Upper lobe of left lung (tissue), 6 donors: Measurements from ENCODE around the gene CSF1. TPM values are rescaled to one million over a fixed set of nuclear protein-coding genes. Genes with fewer than 3 reads are reported as not detected.

ENCODE experiments used
- ATAC-seq, 2 donors: fragments of 200-7000 bp; cut with Tn5 transposase; one replicate each; pipeline ENCODE4 v1.9.1; 2022; ENCODE audit warnings: mild to moderate bottlenecking in 2 of 2, moderate library complexity in 2 of 2; ENCODE audit not compliant: low FRiP score in 2 of 2
- DNase-seq, 2 donors: peaks; one replicate each; pipeline ENCODE4 v3.0.0-alpha.2; 2019 to 2020
- H3K27ac ChIP-seq, 4 donors: fragments of 200-600 bp; sonication (generic); one replicate each; pipeline ENCODE4 v1.5.1; 2016 to 2019
- H3K27me3 ChIP-seq, 4 donors: fragments of 200-600 bp; sonication (generic); one replicate each; pipeline ENCODE4 v1.5.1; 2017 to 2019
- H3K36me3 ChIP-seq, 4 donors: fragments of 200-600 bp; sonication (generic); one replicate each; pipeline ENCODE4 v1.5.1; 2016 to 2019
- H3K4me1 ChIP-seq, 4 donors: fragments of 200-600 bp; sonication (generic); one replicate each; pipeline ENCODE4 v1.5.1; 2018 to 2019
- H3K4me3 ChIP-seq, 4 donors: fragments of 200-600 bp; sonication (generic); one replicate each; pipeline ENCODE4 v1.5.1; 2017 to 2019; ENCODE audit warnings: mild to moderate bottlenecking in 2 of 4, moderate library complexity in 1 of 4
- H3K9me3 ChIP-seq, 4 donors: fragments of 200-600 bp; sonication (generic); one replicate each; pipeline ENCODE4 v1.5.1; 2018 to 2019
- CTCF ChIP-seq, 6 experiments: fragments of 450-650 bp in 4 of 6; fragments of 200-600 bp in 2 of 6; sonication (generic) in 2 of 6; IDR thresholded peaks; one replicate each; pipeline ENCODE4 v1.5.1; 2016 to 2019; ENCODE audit warnings: antibody characterized with exemption in 6 of 6
- EP300 ChIP-seq, 4 donors: sonication (generic); formaldehyde crosslinking; IDR thresholded peaks; one replicate each; pipeline ENCODE4 v1.5.1; 2017; ENCODE audit warnings: antibody characterized with exemption in 4 of 4, control low read depth in 2 of 4
- POLR2A ChIP-seq, 4 donors: fragments of 450-650 bp; IDR thresholded peaks; one replicate each; pipeline ENCODE4 v1.5.1; 2016 to 2017; ENCODE audit warnings: antibody characterized with exemption in 4 of 4, mild to moderate bottlenecking in 2 of 4
- POLR2AphosphoS5 ChIP-seq, 2 donors: sonication (generic); formaldehyde crosslinking; IDR thresholded peaks; one replicate each; pipeline ENCODE4 v1.5.1; 2017; ENCODE audit warnings: antibody characterized with exemption in 2 of 2
- WGBS, 2 donors: methylation state at CpG; one replicate each; pipeline ENCODE4 v1.1.5; 2017 to 2018; 5-methylcytosine and 5-hydroxymethylcytosine counted together
- total RNA-seq, 6 donors: library from RNA; depleted of rRNA in 4 of 6; stranded (reverse); fragments of >200 nt in 4 of 6; gene quantifications; one replicate each; pipeline versions ENCODE4 v1.1.0 to v1.2.1, GENCODE V29; 2016 to 2021
- donor health status: DM: no; HTN: no; CAD: no; lungs with moderate emphysema.
- donor health status: DM: no; HTN: yes; CAD: no; lungs with severe emphysema.

Gene CSF1
- total RNA-seq, 6 donors from 2014 or later, result 19.4 to 106 (median 36.5) TPM

- peaks cover 14 to 27% (median 19%) of the 10 kb centered on the region in 4 donors for H3K4me1 ChIP-seq
- H3K4me3 ChIP-seq, result no peak overlapping the region
- H3K9me3 ChIP-seq, result no peaks in the 10 kb centered on the region
- peaks cover 0 to 89% (median 72%) of the 10 kb centered on the region in 4 donors for H3K36me3 ChIP-seq
- no peak for ATAC-seq
- H3K27me3 ChIP-seq, result no peaks in the 10 kb centered on the region
- 89 to 92% methylated on average over 11 to 17 of the region's 17 CpGs for WGBS, 2 donors
- H3K27ac ChIP-seq, result peak overlapping the region in 2 of 4 donors; percentile 45 to 53
- TF ChIP-seq POLR2A (IDR thresholded peaks at IDR 0.05) (no peak), CTCF (IDR thresholded peaks at IDR 0.05) (peak in 4 of 6 experiments; percentile 26 to 55 (median 52))
- DNase-seq, result peak in 1 of 2 donors; percentile 48
These were observed 12.7 kb downstream of the CSF1 start for GRCh38 chr1:109923131-109923945.

GRCh38 chr1:109923946-109924275 is 13.3 kb downstream of the CSF1 start:
- WGBS, 2 donors, result 93 to 97% methylated on average over 8 to 12 of the region's 12 CpGs
- ATAC-seq (no peak), DNase-seq (no peak)
- Histone ChIP-seq H3K27me3 (no peaks in the 10 kb centered on the region), H3K4me3 (no peak overlapping the region), H3K4me1 (peaks cover 19 to 29% (median 24%) of the 10 kb centered on the region in 4 donors), H3K27ac (peak overlapping the region in 3 of 4 donors; percentile 16 to 53 (median 45)), H3K9me3 (no peaks in the 10 kb centered on the region), H3K36me3 (peaks cover 0 to 89% (median 73%) of the 10 kb centered on the region in 4 donors)
- TF ChIP-seq POLR2AphosphoS5 (IDR thresholded peaks at IDR 0.05) (no peak), EP300 (IDR thresholded peaks at IDR 0.05) (no peak), POLR2A (IDR thresholded peaks at IDR 0.05) (no peak), CTCF (IDR thresholded peaks at IDR 0.05) (no peak)

- WGBS, 2 donors, result 89 to 94% methylated on average over 5 of the region's 5 CpGs
- no peak overlapping the region for H3K4me3 ChIP-seq
- TF ChIP-seq POLR2AphosphoS5 (IDR thresholded peaks at IDR 0.05), result no peak
- no peak for DNase-seq
- H3K9me3 ChIP-seq, result no peaks in the 10 kb centered on the region
- H3K27me3 ChIP-seq, result no peaks in the 10 kb centered on the region
- peaks cover 0 to 89% (median 75%) of the 10 kb centered on the region in 4 donors for H3K36me3 ChIP-seq
- peak overlapping the region; percentile 16 to 53 (median 40) for H3K27ac ChIP-seq
- H3K4me1 ChIP-seq, result peaks cover 22 to 33% (median 28%) of the 10 kb centered on the region in 4 donors
- ATAC-seq, result no peak
These were observed 13.7 kb downstream of the CSF1 start for GRCh38 chr1:109924316-109924715.

GRCh38 chr1:109925159-109925990 is 14.7 kb downstream of the CSF1 start:
- no peak overlapping the region for H3K4me3 ChIP-seq
- H3K27ac ChIP-seq, result peak overlapping the region; percentile 34 to 83 (median 42)
- WGBS, 2 donors, result 91 to 93% methylated on average over 8 of the region's 8 CpGs
- no peaks in the 10 kb centered on the region for H3K9me3 ChIP-seq
- peaks cover 0 to 89% (median 76%) of the 10 kb centered on the region in 4 donors for H3K36me3 ChIP-seq
- no peaks in the 10 kb centered on the region for H3K27me3 ChIP-seq
- TF ChIP-seq CTCF (IDR thresholded peaks at IDR 0.05) (no peak), EP300 (IDR thresholded peaks at IDR 0.05) (no peak), POLR2A (IDR thresholded peaks at IDR 0.05) (no peak), POLR2AphosphoS5 (IDR thresholded peaks at IDR 0.05) (no peak)
- ATAC-seq (no peak), DNase-seq (no peak)
- peaks cover 29 to 43% (median 37%) of the 10 kb centered on the region in 4 donors for H3K4me1 ChIP-seq

GRCh38 chr1:109926662-109927300 is 16.1 kb downstream of the CSF1 start:
- H3K27ac ChIP-seq, result peak overlapping the region; percentile 79 to 90 (median 82)
- peak in 1 of 2 donors; percentile 18 for DNase-seq
- peaks cover 0 to 76% (median 62%) of the 10 kb centered on the region in 4 donors for H3K36me3 ChIP-seq
- no peak for TF ChIP-seq EP300 (IDR thresholded peaks at IDR 0.05)
- TF ChIP-seq POLR2A (IDR thresholded peaks at IDR 0.05), result no peak
- peak in 1 of 2 donors; percentile 48 for TF ChIP-seq POLR2AphosphoS5 (IDR thresholded peaks at IDR 0.05)
- no peak for TF ChIP-seq CTCF (IDR thresholded peaks at IDR 0.05)
- WGBS, 2 donors, result 88 to 94% methylated on average over 1 to 2 of the region's 2 CpGs
- H3K4me3 ChIP-seq, result no peak overlapping the region
- ATAC-seq, result peak in 1 of 2 donors; percentile 4
- H3K4me1 ChIP-seq, result peaks cover 42 to 53% (median 47%) of the 10 kb centered on the region in 4 donors
- no peaks in the 10 kb centered on the region for H3K27me3 ChIP-seq
- H3K9me3 ChIP-seq, result no peaks in the 10 kb centered on the region
